HuH-7 (cell line): ENCODE measurements around the gene ANTXRL.
"Not testable (repeated sequence)": the region's sequence is repeated elsewhere in the genome, so short reads cannot be mapped to it uniquely, and the experiment has no call there.

ENCODE experiments used
- DNase-seq: peaks from one replicate; pipeline ENCODE4 v3.0.0; 2011; ENCODE audit warnings: low spot score

Gene ANTXRL

DNA sequence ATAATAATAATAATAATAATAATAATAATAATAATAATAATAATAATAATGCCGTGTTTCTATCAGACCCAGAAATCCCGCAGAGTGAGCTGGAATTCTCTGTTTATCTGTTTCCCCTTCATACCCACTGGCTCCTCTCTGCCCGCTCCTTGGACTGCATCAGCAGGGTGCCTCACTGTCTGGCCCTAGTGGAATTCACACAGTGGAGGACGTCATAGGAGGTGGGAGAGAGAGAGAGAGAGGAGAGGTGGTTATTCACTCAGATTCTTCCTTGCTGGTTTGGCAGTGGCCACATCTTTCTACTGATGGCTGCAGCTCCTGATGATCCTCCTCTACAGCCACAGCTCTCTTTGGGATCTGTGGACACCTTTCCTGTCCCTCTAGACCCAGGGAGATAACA lies 78.7 kb downstream of the ANTXRL start:
- DNase-seq: not testable (repeated sequence)

DNA sequence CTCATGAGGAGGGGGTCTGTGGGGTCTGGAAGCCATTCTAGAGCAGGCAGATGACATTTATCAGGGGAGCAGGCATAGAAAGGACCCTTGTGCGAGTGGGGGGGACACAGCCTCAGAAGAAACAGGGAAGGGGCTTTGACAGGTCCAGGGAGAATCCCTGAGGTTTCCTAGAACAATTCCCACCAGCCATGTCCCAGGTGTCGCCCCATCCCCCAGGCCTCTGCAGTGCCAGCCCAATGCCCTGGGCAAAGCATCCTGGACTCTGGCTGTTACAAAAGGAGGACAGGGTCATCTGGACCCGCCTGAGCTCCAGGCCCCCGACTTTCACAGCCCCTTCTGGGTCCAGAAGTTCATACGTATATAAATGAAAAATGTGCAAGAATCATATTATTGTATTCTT lies 80.4 kb downstream of the ANTXRL start:
- not testable (repeated sequence) for DNase-seq

DNA sequence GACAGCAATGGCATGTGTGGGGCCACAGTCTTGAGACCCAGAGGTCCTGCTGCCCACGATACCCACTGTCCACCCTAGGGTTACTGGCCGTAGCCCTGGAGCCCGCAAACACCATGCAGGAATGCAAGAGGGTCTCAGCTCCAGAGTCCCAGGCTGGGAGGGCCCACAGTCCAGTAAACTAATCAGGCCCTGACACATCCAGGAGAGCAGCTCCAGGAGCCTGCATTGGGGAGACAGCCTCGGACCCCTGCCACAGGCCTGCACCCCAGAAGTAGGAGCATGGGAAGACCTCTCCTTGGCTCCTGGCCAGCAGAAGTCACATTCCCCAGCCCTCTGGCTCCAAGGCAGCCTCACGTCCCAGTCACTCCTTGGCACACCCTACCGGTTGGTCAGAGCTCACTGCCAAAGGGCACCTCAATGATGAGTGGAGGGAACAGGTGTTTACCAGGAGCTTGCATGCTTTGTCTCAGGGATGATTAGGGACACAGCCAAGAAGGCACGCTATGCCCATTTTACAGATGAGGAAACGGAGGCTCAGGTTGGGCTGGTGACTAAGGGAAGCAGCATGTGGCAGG lies 81.0 kb downstream of the ANTXRL start:
- DNase-seq: not testable (repeated sequence)

DNA sequence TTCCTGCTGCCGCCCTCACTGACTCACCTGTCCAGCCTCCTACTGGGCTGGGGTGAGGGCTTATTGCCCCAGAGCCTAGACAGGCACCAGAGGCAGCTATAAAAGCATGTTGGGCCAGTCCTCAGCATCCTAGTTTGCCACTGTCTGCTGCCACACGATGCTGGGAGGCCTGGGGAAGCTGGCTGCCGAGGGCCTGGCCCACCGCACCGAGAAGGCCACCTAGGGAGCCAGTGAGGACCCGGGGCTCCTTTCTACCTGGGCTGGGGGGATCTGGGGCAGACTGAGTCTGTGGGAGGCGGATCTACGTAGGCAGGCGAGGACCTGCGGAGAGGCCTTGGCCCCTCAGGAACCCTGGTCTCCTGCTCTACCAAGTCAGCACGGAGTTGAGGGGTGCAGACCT lies 82.2 kb downstream of the ANTXRL start:
- not testable (repeated sequence) for DNase-seq

DNA sequence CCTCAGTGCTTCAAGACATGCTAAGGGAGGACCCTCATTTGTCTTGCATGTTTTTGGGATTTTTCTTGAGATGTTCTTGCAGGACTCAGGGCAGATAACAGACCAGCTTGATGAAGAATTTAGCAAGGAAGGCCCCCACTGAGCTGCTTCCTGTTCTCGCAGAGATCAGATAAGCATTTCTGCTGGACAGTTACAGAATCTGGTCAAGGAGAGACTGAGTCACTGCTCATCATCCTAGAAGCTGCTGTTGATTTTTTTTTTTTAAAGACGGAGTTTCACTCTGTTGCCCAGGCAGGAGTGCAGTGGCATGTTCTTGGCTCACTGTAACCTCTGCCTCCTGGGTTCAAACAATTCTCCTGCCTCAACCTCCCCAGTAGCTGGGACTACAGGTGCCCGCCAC lies 87.6 kb downstream of the ANTXRL start:
- not testable (repeated sequence) for DNase-seq

DNA sequence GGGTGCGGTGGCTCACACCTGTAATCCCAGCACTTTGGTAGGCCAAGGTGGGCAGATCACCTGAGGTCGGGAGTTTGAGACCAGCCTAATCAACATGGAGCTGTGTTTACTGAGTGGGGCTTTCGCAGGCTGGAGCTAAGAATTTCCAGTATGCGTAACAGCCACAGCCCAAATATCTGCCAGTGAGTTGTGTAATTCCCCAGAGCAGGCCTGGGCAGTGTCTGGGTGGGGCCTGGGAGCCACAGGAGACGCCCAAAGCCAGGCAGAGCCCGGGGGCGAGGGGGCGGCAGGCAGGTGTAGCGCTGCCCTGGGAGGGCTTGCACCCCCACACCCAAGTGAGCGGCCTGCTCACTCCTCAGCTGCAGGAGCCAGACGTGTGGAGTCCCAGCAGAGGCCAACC lies 88.6 kb downstream of the ANTXRL start, which contains the start of gene ANXA8L1:
TSS of gene ANXA8L1 (plus strand) at position 371 of the 400 bp plus-strand sequence. CDS start 76 bp downstream, outside the sequence.
- not testable (repeated sequence) for DNase-seq

DNA sequence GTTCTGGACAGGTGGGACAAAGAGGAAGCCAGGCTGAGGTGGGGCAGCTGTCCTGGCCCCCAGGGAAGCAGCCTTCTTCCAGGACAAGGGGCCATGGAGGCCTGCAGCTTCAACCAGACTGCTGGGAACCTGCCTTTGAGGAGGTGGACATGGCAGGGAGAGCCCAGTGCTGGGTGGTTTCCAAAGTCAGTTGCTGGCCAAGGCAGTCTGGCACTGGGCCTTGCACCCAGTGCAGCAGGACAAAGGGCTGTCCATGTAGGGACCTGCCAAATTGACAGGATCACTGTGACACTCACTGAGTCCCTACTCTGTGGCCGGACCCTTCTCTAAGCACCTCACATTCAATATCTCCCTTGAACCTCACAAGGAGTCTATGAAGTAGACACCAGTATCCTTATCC lies 90.2 kb downstream of the ANTXRL start:
- not testable (repeated sequence) for DNase-seq

DNA sequence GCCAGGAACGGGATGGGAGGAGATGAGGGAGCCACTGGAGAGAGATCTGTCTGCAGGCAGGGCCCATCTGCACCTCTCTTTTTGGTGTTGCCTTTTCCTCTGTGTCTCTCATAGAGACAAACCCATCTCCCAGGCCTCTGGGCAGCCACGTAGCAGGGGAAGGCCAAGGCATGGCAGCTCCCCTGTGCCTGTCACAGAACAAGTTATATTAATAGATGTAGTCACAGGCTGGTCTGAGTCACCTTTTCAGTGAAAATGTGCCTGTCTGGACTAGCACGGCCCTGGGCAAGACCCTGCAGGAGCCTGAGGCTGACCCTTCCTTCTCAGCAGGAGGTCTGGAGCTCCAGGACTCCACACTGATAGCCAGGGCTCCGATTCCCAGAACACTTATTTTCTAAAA lies 90.9 kb downstream of the ANTXRL start:
- DNase-seq: not testable (repeated sequence)

DNA sequence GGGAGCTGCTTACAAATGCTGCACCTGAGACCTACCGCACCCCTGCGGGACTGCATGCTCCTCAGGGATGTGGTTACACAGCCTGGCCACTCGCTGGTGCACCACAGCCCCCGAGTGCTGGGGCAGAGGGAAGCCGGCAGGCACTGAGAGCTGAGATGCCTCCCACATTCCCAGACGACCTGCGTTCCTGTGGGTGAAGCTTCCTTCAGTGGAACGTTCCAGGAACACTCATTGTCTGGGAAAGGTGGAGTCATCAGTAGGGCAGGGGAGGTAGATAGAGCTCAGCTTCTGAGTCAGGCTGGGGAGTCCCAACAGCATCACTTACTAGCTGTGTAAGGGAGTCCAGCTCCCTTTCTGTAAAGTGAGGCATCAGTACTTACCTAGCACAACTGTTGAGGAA lies 91.3 kb downstream of the ANTXRL start:
- DNase-seq: not testable (repeated sequence)

DNA sequence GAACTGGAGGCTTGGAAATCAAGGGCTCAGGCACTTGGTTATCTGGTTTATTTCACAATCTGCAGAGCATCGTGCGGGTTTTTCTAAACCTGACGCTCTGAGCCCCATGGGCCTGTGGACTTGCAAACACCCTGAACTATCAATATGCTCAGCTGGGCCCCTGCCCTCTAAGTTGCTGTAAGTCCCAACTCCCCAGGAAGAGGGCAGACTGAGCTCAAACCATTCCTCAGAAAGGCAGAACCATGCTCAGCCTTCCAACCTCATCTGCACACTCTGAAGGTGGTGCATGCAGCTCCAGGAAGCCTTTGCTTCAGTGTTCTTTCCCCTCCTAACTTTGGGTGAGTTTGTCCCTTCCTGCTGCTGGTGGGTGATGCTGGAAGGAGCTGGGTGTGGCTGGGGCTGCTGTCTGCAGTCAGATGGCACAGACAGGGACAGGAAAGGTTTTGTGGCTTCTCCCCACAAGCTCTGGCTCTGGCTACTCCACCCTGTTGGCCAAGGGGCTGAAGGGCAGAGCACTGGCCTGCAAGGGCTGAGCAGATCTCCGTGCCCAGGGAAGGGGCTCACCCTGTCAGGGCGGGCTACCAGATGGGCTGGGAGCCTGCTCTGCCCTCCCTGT lies 92.5 kb downstream of the ANTXRL start:
- DNase-seq: not testable (repeated sequence)
